ENCODE data around the gene TCF12. TPM values are rescaled to one million over a fixed set of nuclear protein-coding genes. Genes with fewer than 3 reads are reported as not detected.
"Not testable (repeated sequence)": the region's sequence is repeated elsewhere in the genome, so short reads cannot be mapped to it uniquely, and the experiment has no call there.

The TCF12 gene
- total RNA-seq, 1 donor, result 119 TPM

- no peak for DNase-seq (ENCODE audit: low read depth in 2 of 3, low spot score in 2 of 3)
These were observed 54.0 kb downstream of the TCF12 start for GRCh38 chr15:56972426-56972825.

DNA sequence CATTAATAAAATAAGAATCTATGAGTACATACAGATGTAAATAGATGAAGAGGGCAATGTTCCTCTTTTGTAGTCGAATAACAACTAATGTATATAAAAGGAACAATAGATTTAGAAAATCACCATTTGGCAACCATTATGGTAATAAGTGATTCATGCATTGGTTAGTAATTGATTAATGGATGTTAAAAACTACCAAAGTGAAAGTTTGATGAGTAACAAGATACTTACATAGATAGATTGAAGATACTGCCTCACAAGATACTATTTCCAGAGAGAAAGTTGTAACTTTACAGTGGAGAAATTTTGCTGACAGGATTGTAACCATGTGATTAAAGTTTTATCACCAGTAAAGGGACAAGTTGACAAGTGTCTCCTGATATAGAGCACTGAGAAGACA, 55.0 kb downstream of the TCF12 start:
- no peak for DNase-seq (ENCODE audit: low read depth in 2 of 3, low spot score in 2 of 3)

DNA sequence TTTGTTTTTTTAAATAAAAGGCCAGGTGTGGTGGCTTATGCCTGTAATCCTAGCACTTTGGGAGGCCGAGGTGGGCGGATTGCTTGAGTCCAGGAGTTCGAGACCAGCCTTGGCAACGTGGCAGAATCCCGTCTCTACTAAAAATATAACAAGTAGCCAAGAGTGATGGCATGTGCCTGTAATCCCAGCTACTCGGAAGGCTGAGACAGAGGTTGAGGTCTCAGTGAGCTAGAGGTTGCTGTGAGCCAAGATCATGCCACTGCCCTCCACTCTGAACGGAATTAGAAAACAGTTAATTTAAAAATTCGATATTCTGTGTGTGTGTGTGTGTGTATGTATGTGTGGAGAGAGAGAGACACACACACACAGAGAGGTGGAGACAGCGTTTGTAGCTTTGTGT, 58.8 kb downstream of the TCF12 start:
- no peak for DNase-seq (ENCODE audit: low read depth in 2 of 3, low spot score in 2 of 3)

DNA sequence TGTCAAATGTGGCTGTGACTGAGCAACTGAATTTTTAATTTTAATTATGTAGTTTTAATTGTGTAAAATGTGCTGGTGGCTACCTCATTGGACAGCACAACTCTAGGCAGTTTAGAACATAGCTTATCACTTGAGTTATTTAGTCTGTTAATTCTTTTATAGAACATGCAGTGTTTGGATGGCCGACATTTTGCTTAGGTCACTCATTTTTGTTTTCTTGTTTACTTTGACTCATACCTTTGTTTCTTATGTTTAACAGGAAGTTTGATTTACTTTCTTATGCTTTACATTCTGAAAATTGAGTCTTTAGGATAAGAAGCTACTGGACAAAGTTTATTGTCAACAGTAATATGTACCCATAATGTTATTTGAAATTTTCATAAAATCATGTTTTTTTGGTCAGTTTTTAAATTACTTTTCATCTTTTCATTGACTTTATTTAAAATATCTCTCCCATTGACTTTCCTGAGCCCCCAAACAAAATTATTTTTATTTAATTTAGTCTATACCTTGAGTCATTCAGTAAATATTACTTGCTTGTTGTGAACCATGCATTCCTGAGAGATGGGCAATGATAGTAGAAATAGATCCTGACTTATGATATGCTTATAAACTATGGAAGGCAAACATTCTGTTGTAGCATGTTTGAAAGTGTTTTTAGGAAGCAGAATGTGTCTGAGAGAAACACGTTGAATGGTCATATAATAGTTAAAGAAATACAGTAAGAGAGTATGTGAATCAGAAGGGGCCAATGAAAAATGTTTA, 60.6 kb downstream of the TCF12 start:
- DNase-seq (ENCODE audit: low read depth in 2 of 3, low spot score in 2 of 3), result no peak

GRCh38 chr15:56980473-56980872, 62.0 kb downstream of the TCF12 start:
- no peak for DNase-seq (ENCODE audit: low read depth in 2 of 3, low spot score in 2 of 3)

DNA sequence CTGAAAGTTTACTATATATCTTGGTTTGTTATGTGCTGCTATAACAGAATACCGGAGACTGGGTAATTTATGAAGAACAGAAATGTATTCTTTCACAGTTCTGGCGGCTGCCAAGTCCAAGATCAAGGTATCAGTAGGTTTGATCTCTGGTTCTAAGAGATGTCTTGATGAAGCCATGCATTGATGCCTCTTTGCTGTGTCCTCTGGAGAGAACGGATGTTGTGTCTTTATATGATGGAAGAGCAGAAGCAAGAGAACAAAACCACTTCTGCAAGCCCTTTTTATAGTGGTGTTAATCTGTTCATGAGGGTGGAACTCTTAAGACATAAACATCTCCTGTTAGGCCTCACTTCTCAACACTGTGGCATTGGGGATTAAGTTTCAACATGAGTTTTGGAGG, 62.7 kb downstream of the TCF12 start:
- DNase-seq (ENCODE audit: low read depth in 2 of 3, low spot score in 2 of 3), result no peak

GRCh38 chr15:56982987-56983386, 64.5 kb downstream of the TCF12 start:
- no peak for DNase-seq (ENCODE audit: low read depth in 2 of 3, low spot score in 2 of 3)

GRCh38 chr15:56984681-56985481, 66.4 kb downstream of the TCF12 start:
- DNase-seq (ENCODE audit: low read depth in 2 of 3, low spot score in 2 of 3), result peak in 1 of 3 donors; percentile 12

DNA sequence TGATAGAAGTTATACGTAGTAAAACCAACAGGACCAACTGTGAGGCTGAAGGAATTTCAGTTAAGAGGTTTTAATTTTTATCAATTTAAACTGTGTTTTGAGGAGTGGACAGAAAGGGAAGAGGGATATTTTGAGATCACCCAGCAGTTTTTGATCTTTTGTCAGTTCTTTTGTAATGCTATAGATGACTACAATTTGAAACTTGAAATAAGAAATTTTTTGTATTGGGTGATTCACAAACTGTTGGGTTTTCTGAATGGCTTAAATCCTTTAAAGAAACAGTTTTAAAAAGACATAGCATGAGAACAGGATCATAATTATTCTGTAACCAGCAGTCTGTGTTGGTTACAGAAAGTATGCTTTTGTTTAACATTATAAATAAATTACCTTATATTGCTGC, 67.4 kb downstream of the TCF12 start:
- no peak for DNase-seq (ENCODE audit: low read depth in 2 of 3, low spot score in 2 of 3)

GRCh38 chr15:56987286-56987685, 68.8 kb downstream of the TCF12 start:
- no peak for DNase-seq (ENCODE audit: low read depth in 2 of 3, low spot score in 2 of 3)

DNA sequence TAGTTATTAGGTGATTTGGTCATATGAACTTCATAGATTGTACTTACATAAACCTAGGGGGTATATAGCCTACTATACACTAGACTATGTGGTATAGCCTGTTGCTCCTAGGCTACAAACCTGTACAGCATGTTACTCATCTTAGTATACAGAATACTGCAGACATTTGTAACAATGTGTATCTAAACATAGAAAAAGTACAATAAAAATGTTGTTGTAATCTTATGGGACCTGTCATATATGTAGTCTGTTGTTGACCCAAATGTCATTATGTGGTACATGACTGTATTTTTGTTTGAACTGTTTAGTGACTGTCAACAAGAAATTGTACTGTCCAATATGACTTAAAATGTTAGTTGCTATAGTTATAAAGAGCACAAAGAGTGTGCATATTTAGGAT, 69.8 kb downstream of the TCF12 start:
- no peak for DNase-seq (ENCODE audit: low read depth in 2 of 3, low spot score in 2 of 3)

DNA sequence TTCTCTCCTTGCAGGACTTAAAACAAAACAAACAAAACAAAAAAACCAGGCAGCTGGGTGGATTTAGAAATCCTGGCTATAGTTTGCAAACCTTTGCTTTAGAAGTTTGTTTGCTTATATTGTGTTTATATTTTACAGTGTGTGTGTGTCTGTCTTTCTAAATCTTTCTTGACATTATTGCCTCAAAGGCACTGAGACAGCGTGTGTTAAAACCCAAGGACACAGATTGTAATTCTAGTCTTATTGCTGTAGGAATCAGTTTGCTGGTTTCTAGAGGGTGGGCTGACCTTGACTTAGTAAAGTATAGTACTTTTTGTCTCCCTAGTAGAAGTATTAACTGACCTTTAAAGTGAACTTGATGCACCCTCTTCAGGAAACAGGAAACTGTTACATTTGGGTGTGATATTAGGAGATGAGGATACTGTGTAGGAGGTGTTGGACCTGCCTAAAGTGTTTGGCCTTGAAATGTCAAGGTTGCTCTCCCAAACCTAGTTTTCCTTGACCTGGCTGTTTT, 71.0 kb downstream of the TCF12 start:
- DNase-seq (ENCODE audit: low read depth in 2 of 3, low spot score in 2 of 3), result no peak

DNA sequence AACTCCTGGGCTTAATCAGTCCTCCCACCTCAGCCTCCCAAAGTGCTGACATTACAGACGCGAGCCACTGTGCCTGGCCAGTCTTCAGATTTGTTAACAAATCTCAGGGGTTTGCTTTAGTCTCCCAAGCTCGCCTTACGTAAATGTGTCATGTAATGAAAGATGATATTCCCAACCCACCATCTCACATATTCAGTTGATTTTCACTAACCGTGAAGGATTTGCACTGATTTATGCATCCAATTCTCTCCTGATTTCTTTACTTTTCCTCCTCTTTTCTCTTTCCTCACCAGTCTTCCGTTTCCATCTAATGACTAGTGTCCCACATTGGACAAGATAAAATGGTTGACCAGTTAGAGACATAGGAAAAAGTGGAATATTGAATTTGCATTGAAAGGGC, 72.6 kb downstream of the TCF12 start:
- DNase-seq (ENCODE audit: low read depth in 2 of 3, low spot score in 2 of 3), result no peak

- no peak for DNase-seq (ENCODE audit: low read depth in 2 of 3, low spot score in 2 of 3)
These were observed 74.3 kb downstream of the TCF12 start for GRCh38 chr15:56992725-56993124.

DNA sequence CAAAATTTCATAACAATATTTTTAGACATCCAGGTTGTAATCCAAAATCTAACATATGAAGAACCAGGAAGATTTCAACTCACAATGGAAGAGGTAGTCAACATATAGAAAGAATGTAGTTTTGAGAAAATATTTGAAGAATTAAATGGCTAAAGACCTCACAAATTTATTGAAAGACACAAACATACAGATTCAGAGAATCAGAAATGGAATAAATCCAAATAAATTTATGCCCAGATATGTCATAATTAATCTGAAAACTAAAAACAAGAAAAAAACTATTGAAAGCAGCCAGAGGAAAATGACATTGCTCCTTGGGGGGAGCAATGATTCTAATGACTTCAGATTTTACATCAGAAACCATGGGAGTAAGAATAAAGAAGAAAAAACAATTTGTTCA, 75.8 kb downstream of the TCF12 start:
- no peak for DNase-seq (ENCODE audit: low read depth in 2 of 3, low spot score in 2 of 3)

GRCh38 chr15:56996093-56996492, 77.6 kb downstream of the TCF12 start:
- DNase-seq (ENCODE audit: low read depth in 2 of 3, low spot score in 2 of 3), result no peak

GRCh38 chr15:56996746-56997470, 78.5 kb downstream of the TCF12 start:
- DNase-seq (ENCODE audit: low read depth in 2 of 3, low spot score in 2 of 3), result no peak

DNA sequence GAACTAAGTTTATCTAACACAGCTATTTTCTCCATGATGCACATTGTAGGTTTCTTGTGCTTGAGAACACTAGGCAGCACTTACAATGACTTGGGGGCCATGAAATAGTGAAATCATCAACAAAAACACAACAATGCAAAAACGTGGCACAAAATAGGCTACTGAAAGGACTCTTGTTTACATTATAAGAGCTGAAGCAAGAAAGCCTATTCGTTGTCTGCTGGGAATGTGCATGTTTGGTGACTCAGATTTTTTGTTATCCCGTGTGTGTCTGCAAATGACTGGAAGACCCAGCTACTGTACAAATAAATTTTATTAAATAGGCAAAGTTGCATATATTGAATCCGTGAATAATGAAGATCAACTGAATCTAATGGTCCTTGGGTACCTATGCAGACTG, 85.0 kb downstream of the TCF12 start:
- no peak for DNase-seq (ENCODE audit: low read depth in 2 of 3, low spot score in 2 of 3)

DNA sequence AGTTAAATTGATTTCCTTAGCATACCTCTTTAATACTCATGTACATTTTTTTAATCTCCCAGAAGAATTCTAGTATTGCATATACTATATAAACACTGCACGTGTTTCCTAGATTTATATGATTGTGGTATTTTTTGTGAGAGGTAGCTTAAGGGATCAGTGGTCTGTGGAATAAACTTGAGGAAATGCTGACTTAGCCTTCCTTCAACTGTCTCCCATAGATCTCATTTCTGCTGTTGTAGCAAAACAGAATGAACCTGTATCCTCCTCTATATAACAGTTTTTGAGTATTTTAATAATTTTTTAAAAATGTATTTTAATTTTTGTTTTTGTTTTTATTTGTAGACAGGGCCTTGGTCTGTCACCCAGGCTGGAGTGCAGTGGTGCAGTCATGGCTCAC, 86.8 kb downstream of the TCF12 start:
- no peak for DNase-seq (ENCODE audit: low read depth in 2 of 3, low spot score in 2 of 3)

GRCh38 chr15:57007797-57008196, 89.4 kb downstream of the TCF12 start:
- not testable (repeated sequence) for DNase-seq (ENCODE audit: low read depth in 2 of 3, low spot score in 2 of 3)

GRCh38 chr15:57010724-57011123, 92.3 kb downstream of the TCF12 start:
- no peak for DNase-seq (ENCODE audit: low read depth in 2 of 3, low spot score in 2 of 3)
